A549 (cell line): Measurements from ENCODE around the gene TMEM92.

Experiments
- EP300 ChIP-seq, 2 experiments: fragments of >200 bp; sonication (Bioruptor Twin); formaldehyde crosslinking; IDR thresholded peaks; 2 replicates in 1 of 2; 3 replicates in 1 of 2; pipeline ENCODE4 v1.6.1; 2016 to 2017
- MAX ChIP-seq: IDR thresholded peaks from 2 replicates; pipeline ENCODE4 v1.6.1; 2012
- RAD21 ChIP-seq, 2 experiments: fragments of >200 bp in 1 of 2; sonication (Bioruptor Twin) in 1 of 2; formaldehyde crosslinking in 1 of 2; IDR thresholded peaks in 1 of 2; conservative IDR thresholded peaks in 1 of 2; 2 replicates in 1 of 2; 3 replicates in 1 of 2; pipeline ENCODE4 v1.6.1; 2012 to 2018; ENCODE audit warnings: inconsistent platforms in 1 of 2

DNA sequence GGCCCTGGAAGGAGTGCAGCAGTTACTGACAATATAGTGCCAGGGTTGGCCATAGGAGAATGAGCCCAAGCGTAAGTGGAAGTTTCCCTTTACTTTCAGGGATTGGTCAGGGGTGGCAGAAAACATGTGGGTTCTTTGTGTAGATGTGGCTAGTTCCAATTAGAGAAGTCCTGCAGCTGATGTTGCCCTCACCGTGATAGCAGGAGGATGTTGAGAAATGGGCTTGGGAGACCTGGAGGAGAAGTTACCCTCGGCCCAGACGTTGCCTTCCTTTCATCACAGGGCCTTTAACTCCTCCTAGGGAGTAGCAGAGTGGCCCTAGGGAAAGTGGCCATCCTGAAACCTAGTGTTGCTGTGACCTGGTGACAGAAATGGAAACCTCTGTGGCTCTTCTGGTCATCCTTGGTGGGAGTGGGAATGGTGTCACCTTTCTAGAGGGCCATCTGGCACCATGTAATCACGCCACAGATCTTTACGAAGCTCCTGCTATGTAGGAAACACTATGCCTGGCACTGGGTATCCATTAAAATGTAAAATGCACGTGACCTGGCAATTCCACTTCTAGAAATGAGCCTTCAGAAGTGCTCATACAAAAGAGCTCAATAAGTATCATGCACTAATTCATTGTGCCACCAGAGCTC is 6.7 kb downstream of the TMEM92 start:
- no peak for TF ChIP-seq EP300 (IDR thresholded peaks at IDR 0.05)
- TF ChIP-seq MAX = no peak
- TF ChIP-seq RAD21 (conservative IDR thresholded peaks at IDR 0.05 in 1 of 2, IDR thresholded peaks at IDR 0.05 in 1 of 2) = no peak
